T47D (cell line): Measurements from ENCODE around the gene LRRC15.

Experiments
- DNase-seq, 2 experiments: peaks; one replicate each; pipeline versions ENCODE4 v3.0.0 to v3.0.0-alpha.2; 2011 to 2012; ENCODE audit warnings: low read depth in 1 of 2, low spot score in 1 of 2
- JUND ChIP-seq: IDR thresholded peaks from 2 replicates; pipeline ENCODE4 v1.6.1; 2012; ENCODE audit warnings: low read depth
- in situ Hi-C: cut with HindIII; loops from 2 replicates; pipeline ENCODE4 v1.10.0; 2016; ENCODE audit warnings: low sequenced_read_pairs, low pct_unique_long_range_greater_than_20kb

LRRC15 gene

DNA sequence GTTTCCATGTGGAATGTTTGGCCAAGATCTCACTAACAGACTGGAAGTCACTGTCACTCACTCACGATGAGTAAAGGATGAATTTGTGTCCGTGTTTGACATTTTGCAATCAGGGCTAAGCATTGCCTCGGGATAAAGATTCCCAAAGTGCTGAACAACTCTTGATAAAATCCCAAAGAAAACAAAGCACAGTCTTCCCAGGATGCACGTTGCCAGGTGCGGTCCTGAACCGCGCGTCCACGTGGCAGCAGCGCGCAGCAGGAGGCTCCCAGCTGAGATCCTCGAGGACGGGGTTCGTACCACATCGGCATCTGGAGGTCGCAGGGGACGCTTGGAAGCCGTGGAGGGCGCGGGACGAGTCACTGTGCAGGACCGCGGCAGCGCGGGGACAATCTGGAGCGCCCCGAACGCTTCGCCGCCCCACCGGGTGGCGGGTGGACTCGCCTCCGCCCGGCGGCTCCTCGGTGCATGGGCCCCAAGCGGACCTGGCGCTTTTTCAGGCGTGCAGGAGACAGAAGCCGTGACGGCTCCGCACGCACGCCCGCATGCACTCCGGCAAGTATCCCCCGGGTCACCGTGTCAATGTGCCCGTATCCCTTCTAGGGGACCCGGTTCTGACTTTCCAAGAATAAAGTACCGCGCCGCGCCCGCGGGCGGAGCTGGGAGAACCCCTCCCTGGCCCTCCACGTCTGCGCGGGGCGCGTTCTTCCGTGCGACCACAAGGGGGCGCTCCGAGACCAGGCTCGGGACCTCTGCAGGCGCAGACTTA, 36.1 kb downstream of the LRRC15 start:
- no peak for TF ChIP-seq JUND
- in situ Hi-C loops = no loop called here
- DNase-seq = peak; percentile 86 to 96

DNA sequence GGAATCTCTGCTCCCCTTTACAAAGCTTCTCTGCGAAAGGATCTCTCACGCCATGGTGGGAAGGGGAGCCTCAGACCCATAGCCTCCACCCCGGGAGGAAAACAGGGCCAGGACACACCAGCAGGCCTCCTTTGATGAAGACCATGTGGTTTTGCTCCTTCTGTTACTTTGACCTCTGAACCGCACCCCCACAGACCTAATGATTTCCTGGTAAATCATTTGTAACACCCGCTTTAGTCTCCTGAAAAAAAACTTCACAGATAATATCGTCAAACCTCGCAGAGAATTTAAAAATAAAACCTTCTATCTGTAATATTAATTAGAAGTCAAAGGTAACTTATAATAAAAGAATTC, 36.7 kb downstream of the LRRC15 start:
- no peak for DNase-seq
- in situ Hi-C loops = no loop called here
- no peak for TF ChIP-seq JUND

DNA sequence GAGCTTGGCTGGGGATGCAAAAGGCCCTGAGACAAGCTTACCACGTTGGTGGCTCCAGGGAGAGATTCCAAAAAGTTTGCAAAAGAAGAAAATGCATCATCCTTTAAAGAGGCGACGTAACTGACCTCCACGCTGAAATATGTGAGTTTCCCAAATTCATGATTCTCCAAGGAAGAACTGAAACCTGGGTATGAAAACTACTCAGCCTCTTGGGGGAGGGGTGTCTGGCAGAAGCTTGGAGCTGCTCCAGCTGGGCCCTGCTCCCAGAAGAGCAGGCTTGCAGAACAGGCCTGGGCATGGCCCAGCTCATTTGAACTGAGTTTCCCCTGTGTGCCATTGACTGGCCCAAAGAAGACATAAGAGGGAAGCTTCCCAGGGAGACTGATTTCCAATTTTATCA, 39.0 kb downstream of the LRRC15 start:
- peak; percentile 88 to 93 for DNase-seq
- in situ Hi-C loops = no loop called here
- no peak for TF ChIP-seq JUND

DNA sequence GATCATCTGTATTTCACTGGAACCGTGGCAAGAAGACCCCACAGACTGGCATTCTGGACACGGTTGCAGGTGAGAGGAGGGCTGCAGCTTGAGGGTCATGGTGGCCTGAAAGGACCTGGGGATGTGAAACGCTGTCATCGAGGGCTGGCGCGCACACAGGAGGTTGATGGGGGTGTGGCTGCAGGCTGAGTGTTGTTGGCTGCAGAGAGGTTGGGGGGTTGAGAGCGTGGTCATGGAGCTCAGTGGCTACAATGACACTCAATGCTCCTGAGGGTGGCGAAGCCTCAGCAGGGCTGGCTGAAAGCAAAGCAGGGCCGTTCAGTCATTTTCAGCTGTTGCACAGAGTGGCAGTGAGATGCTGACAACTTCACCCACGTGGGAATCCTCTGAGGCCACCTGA, 39.4 kb downstream of the LRRC15 start:
- no peak for TF ChIP-seq JUND
- no peak for DNase-seq
- in situ Hi-C loops = no loop called here

- in situ Hi-C loops = no loop called here
- DNase-seq = peak in 1 of 2 experiments; percentile 66
- TF ChIP-seq JUND = no peak
These were observed 40.0 kb downstream of the LRRC15 start for GRCh38 chr3:194329583-194329965.

DNA sequence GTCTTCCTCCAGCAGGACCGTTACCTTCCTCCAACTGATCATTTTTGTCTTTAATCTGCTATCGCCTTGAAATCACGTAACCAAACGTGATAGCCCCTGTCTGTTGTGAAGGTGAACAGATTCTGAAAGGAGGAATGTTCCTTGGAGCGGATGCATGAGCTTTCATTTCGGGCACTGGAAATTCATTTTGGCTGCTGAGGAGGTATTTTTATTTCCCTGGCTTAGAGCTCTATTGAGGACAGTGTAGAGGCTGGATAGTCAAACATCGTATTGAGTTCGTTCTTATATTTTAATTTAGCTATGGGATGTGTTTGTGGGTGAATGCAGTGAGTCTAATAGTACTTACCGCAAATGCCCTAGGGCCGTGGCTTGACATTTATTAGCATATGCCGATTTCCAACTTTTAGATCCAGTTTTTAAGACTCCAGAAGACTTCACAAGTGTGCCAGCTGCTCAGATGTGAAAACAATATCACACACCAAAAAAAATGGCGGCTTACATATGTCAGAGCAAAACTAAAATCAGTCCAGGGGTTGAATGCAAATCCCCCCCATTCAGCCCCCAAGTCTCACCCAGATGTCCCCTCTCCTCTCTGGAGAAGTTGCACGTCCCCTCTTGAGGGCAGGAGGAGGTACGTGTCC, 40.5 kb downstream of the LRRC15 start:
- DNase-seq = no peak
- in situ Hi-C loops = no loop called here

GRCh38 chr3:194328053-194328657, 41.4 kb downstream of the LRRC15 start:
- TF ChIP-seq JUND = no peak
- in situ Hi-C loops = no loop called here
- DNase-seq = peak in 1 of 2 experiments; percentile 76

More for the DNA sequence above, 40.5 kb downstream of the LRRC15 start:
- TF ChIP-seq JUND = no peak

DNA sequence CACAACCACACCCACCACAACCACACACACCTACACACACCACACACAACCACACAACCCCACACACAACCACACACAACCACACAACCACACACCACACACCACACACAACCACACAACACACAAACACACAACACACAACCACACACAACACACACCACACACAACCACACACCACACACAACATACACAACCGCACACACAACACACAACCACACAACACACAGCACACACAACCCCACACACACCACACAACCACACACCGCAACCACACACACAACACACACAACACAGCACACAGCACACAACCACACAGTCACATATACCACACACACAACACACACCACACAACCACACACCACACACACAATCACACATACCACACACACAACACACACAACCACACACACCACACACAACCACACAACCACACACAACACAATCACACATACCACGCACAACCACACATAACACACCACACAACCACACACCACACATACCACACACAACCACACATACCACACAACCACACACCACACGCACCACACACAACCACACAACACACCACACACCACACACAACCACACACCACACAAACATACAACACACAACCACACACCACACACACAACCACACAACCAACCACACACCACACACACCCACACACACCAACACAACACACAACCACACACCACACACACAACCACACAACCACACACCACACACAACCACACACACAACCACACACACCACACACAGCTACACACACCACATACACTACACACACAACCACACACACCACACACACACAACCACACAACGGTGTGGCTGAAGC, 42.1 kb downstream of the LRRC15 start:
- in situ Hi-C loops = no loop called here
- no peak for TF ChIP-seq JUND
- DNase-seq = peak in 1 of 2 experiments; percentile 77

DNA sequence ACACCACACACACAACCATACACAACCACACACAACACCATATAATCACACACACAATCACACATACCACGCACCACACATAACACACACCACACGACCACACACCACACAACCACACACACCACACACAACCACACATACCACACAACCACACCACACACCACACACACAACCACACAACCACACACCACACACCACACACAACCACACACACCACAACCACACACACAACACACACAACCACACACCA, 42.6 kb downstream of the LRRC15 start:
- DNase-seq = no peak
- TF ChIP-seq JUND = no peak
- in situ Hi-C loops = no loop called here

DNA sequence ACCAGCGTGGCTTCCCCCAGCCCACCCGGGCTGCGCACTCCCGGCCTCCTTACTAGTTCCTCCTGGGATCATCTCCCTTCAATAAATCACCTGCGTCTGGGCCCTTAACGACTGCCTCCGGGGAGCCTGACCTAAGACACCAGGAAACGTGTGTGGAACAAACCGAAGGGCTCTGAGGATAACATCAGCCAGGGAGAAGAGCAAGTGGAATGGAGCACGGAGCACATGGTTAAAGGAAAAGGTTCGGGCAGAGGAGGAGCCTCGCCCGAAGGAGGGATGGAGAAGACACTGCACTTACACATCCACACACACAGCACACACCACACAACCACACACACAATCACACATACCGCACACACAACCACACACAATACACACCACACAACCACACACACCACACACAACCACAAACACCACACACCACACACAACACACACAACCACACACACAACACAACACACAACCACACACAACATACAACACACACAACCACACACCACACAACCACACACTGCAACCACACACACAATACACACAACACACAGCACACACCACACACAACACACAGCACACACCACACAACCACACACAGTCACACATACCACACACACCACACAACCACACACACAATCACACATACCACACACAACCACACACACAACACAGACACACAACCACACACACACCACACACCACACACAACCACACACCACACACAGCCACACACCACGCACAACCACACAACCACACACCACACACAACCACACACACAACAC, 43.2 kb downstream of the LRRC15 start:
- TF ChIP-seq JUND = no peak
- DNase-seq = peak; percentile 79 to 96
- in situ Hi-C loops = no loop called here

- no peak for TF ChIP-seq JUND
- in situ Hi-C loops = no loop called here
- DNase-seq = no peak
These were observed 44.0 kb downstream of the LRRC15 start for GRCh38 chr3:194325424-194326153.
